ENCODE results near the gene TNFAIP8L1. TPM values are rescaled to one million over a fixed set of nuclear protein-coding genes. Genes with fewer than 3 reads are reported as not detected.

Gene TNFAIP8L1
- total RNA-seq, 1 experiment from 2014 or later = 22.2 TPM

DNA sequence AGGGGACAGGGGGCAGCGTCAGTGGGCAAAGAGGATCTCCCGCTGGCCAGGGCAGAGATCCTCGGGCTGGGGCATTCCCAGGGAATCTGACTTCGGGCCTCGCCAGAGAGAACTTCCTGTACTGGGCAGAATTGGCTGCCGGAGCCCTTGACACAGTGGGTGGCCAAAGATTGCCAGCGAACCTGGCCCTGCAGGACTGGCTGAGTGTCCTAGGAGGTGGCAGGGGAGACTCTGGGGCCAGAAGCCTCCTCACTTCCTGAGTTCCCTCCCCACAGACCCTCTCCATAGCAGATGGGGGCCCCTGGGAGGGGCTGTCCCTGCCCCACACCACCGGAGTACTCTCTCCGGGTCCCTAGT, 65.0 kb downstream of the TNFAIP8L1 start:
- H3K9me3 ChIP-seq (ENCODE audit: control insufficient read depth in 1 of 2, insufficient read depth in 1 of 2, low read depth in 1 of 2, low read length in 2 of 2) = no peaks in the 10 kb centered on the region
- no peak overlapping the region for H3K9ac ChIP-seq (ENCODE audit: low read length)
- peaks cover 12 to 56% of the 10 kb centered on the region in 2 experiments for H3K36me3 ChIP-seq (ENCODE audit: control insufficient read depth in 1 of 2, insufficient read depth in 2 of 2, low read length in 2 of 2)
- ChIA-PET POLR2A (no interaction called here), CTCF (no interaction called here), RAD21 (ENCODE audit: low non-redundant PET in 1 of 2, low total read pairs in 2 of 2, uncharacterized antibody in 2 of 2, unreplicated experiment in 2 of 2) (no interaction called here)
- H4K20me1 ChIP-seq (ENCODE audit: insufficient read depth) = no peaks in the 10 kb centered on the region
- H3K4me1 ChIP-seq (ENCODE audit: control insufficient read depth in 1 of 2, insufficient read depth in 2 of 2, low read length in 2 of 2) = peaks cover 0 to 5% of the 10 kb centered on the region in 2 experiments; a peak in 1 of 4 replicates
- H3K4me3 ChIP-seq (replicated peaks in 1 of 2; ENCODE audit: low read depth in 1 of 2, low read length in 2 of 2) = no peak overlapping the region
- no peak overlapping the region for H2AFZ ChIP-seq (ENCODE audit: low read depth, low read length, poor library complexity, severe bottlenecking)
- H3K27me3 ChIP-seq (ENCODE audit: insufficient read depth, low read length) = no peaks in the 10 kb centered on the region
- no peaks in the 10 kb centered on the region for H3K9me2 ChIP-seq (ENCODE audit: insufficient read depth)
- no peak overlapping the region for H3K4me2 ChIP-seq (ENCODE audit: low read length)
- no TSS peak for BruUV-seq (replicated peaks)
- H3K79me2 ChIP-seq (ENCODE audit: insufficient read depth, low read length) = 0 out of 2 replicates have a peak, but pooled peaks cover 3% of the 10 kb centered on the region
- ATAC-seq (no peak), DNase-seq (ENCODE audit: low read depth, low spot score) (no peak)
- H3K27ac ChIP-seq (ENCODE audit: low read depth, low read length) = no peak overlapping the region
- intact Hi-C loops (cut with micrococcal nuclease) = no loop called here
- no peak for TF ChIP-seq EZH2phosphoT487 (IDR thresholded peaks at IDR 0.05; ENCODE audit: borderline replicate concordance)
- TF ChIP-seq, protein P1, sequence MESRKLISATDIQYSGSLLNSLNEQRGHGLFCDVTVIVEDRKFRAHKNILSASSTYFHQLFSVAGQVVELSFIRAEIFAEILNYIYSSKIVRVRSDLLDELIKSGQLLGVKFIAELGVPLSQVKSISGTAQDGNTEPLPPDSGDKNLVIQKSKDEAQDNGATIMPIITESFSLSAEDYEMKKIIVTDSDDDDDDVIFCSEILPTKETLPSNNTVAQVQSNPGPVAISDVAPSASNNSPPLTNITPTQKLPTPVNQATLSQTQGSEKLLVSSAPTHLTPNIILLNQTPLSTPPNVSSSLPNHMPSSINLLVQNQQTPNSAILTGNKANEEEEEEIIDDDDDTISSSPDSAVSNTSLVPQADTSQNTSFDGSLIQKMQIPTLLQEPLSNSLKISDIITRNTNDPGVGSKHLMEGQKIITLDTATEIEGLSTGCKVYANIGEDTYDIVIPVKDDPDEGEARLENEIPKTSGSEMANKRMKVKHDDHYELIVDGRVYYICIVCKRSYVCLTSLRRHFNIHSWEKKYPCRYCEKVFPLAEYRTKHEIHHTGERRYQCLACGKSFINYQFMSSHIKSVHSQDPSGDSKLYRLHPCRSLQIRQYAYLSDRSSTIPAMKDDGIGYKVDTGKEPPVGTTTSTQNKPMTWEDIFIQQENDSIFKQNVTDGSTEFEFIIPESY (IDR thresholded peaks at IDR 0.05; ENCODE audit: extremely low read depth, insufficient replicate concordance, low read length) = no peak

Other genes with a start within 250 kb of the TNFAIP8L1 start
- 86.0 TPM for gene SH3GL1, start 239.0 kb upstream of the TNFAIP8L1 start, total RNA-seq (2021; ENCODE audit: unreplicated experiment)
- gene CHAF1A, start 236.9 kb upstream of the TNFAIP8L1 start, total RNA-seq (2021; ENCODE audit: unreplicated experiment) = 69.9 TPM
- 76.5 TPM for gene UBXN6, start 181.7 kb upstream of the TNFAIP8L1 start, total RNA-seq (2021; ENCODE audit: unreplicated experiment)
- 75.2 TPM for gene HDGFL2, start 167.2 kb upstream of the TNFAIP8L1 start, total RNA-seq (2021; ENCODE audit: unreplicated experiment)
- 2.3 TPM for gene PLIN4, start 121.0 kb upstream of the TNFAIP8L1 start, total RNA-seq (2021; ENCODE audit: unreplicated experiment)
- gene PLIN5, start 104.3 kb upstream of the TNFAIP8L1 start, total RNA-seq (2021; ENCODE audit: unreplicated experiment) = 8.1 TPM
- 1.3 TPM for gene LRG1, start 99.5 kb upstream of the TNFAIP8L1 start, total RNA-seq (2021; ENCODE audit: unreplicated experiment)
- gene SEMA6B, start 79.8 kb upstream of the TNFAIP8L1 start, total RNA-seq (2021; ENCODE audit: unreplicated experiment) = 58.4 TPM
- 110 TPM for gene MYDGF, start 30.8 kb downstream of the TNFAIP8L1 start, total RNA-seq (2021; ENCODE audit: unreplicated experiment)
- 67.6 TPM for gene DPP9, start 84.3 kb downstream of the TNFAIP8L1 start, total RNA-seq (2021; ENCODE audit: unreplicated experiment)
- gene FEM1A, start 152.2 kb downstream of the TNFAIP8L1 start, total RNA-seq (2021; ENCODE audit: unreplicated experiment) = 17.7 TPM
- gene TICAM1, start 192.2 kb downstream of the TNFAIP8L1 start, total RNA-seq (2021; ENCODE audit: unreplicated experiment) = 28.7 TPM
- 207 TPM for gene PLIN3, start 228.2 kb downstream of the TNFAIP8L1 start, total RNA-seq (2021; ENCODE audit: unreplicated experiment)

Measured in HCT116 (cell line).